Measurements from ENCODE around the gene CLRN3.

Gene CLRN3, protein sequence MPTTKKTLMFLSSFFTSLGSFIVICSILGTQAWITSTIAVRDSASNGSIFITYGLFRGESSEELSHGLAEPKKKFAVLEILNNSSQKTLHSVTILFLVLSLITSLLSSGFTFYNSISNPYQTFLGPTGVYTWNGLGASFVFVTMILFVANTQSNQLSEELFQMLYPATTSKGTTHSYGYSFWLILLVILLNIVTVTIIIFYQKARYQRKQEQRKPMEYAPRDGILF

DNA sequence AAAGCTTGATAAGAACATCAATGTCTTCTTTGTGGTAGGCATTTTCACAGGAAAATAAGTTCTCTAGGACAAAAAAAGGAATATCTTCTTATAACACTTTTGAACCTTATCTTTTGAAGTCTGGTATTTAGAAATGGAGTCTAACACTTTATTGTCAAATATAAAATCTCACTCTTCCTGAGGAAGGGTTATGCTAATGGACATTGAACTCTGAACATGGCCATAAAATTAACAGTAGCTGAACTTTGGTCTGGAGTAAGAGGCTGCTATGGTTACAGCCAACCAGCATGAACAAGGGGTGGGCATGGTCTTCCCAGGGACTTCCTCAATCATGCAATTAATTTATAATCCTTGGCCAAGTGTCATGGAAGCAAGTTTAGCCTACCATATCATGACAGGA, at the start of gene CLRN3:
Gene CLRN3, minus strand, starts transcription at position 199 of the 400 bp plus-strand sequence. Its CDS starts 157 bp downstream, at position 42.
- no peak for DNase-seq

DNA sequence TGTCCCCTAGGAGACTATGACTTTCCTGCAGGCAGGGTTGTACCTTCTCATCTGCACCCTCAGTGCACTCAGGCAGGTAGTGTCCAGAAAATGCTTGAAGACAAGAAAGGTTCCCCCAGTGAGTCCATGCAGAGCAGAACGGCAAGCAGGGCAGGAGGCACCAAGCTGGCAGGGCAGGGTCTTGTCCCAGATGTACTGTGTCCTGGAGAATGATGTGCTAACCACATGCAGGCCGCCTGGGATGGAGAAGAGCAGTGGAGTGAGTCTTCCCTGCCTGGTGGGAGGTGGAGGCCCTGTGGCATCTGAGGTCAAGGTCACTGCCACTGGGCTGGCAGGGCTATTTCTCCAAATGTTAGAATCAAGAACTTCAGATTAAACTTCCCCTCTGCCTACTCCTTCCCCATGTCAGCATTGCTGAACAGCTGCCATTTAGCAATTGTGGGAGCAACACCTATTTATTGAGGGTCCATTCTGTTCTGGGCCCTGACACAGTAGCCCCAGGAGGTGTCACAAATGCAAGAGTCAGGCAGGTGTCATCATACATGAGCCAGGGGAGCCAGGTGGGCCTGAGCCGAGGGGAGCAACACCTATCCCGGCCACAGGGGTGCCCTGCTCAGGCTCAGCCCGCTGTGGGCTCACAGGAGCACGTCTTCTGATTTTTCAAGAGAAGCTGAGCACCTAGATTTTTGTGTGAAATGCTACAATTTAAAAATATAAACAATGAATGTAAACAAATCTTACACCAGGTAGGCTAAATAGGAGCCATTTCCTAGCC, 48.3 kb upstream of the CLRN3 start:
- no peak for DNase-seq

DNA sequence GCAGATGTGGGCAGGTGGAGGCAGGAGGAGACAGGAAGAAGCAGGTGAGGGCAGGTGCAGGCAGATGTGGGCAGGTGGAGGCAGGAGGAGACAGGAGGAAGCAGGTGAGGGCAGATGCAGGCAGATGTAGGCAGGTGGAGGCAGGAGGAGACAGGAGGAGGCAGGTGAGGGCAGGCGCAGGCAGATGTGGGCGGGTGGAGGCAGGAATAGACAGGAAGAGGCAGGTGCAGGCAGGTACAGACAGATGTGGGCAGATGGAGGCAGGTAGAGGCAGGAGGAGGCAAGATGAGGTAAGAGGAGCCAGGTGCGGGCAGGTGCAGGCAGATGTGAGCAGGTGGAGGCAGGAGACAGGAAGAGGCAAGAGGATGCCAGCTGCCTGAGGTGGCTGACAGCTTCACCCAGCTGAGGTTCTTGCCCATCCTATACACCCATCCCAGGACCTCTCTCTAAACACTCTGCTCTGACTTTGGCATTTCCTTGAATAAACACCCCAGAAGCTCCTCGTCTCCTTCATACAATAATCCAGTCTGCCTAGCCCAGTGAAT, 47.1 kb upstream of the CLRN3 start:
- DNase-seq: no peak

DNA sequence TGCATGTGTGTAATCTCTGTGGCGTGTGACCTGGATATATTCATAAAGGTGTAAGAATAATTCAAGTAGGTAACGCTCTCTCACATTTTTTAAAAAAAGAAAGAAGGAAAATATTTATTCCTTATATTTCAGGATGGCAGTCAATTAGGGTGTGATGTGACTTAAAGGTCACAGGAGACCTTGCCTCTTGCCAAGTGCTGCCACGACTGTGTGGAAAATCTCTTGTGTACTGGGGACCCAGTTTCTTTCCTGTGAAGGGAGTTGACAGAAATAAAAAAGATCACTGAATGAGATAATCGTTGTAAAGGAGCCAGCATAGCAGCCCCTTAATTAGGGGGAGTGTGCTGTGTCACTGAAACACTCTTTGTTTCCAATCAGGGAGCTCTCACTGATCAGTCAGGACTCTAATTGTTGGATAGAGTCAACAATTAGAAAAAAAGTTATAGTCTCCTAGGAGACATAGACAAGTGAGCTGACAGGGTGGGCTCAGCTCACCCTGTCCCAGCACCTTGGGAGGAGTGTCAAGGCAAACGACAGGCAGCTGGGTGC, 45.2 kb upstream of the CLRN3 start:
- no peak for DNase-seq

DNA sequence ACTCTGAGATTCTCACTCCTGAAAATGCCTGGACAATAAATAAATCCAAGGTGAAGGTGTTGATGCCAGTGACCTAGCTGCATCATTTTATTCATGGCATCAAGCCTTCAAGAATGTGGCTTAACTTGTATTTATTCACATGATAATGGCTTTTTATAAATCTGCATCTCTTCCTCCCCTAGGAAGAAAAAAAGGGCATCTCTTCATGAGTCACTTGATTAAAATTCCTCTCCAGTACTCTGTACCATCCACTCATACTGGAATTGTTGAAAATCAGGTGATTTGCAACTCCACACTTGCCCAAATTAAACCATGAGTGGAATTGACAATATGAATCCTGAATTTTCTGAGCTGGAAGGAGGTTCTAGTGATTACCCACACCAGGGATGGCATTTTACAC, 44.3 kb upstream of the CLRN3 start:
- DNase-seq: no peak

DNA sequence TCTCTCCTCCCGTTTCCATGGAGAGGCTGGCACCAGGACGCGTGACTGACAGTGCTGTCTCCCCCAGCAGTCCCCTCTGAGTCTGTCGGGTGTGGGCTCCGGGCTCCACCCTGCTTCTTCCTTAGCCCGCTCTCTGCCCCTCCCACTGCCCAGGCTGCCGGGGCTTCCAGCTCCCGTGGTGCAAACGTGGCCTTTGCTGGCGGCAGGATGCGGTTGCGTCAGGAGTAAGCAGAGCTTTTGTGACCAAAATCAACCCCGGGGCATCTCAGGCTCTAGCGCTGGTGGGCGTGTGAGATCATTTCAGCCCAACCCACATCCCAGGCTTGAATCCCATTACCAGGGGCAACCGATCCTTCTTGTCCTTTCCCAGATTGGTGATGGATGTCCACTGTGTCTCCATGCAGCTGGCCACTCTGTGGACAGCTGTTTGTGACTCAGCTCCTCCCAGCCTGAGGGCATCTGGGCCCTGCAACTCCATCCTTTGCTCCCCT, 42.4 kb upstream of the CLRN3 start:
- no peak for DNase-seq

DNA sequence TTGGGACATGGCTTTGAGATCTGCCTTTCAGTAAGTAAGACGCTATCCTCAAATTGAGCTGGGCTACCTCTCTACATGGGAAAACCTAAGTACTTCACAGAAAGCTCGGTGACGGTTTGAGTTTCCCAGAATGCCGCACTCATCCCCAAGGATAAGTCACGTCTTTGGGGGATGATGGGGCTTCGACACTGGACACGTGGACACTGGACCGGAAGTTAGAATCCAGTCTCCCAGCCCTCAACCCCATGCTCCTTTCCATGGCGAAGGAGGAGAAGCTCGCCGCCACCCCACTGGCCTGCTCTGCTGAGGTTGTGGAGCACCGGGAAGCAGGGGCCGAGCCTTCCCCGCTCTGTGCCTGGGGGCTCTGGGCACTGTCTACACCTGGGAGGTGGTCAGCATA, 41.6 kb upstream of the CLRN3 start:
- DNase-seq: no peak

DNA sequence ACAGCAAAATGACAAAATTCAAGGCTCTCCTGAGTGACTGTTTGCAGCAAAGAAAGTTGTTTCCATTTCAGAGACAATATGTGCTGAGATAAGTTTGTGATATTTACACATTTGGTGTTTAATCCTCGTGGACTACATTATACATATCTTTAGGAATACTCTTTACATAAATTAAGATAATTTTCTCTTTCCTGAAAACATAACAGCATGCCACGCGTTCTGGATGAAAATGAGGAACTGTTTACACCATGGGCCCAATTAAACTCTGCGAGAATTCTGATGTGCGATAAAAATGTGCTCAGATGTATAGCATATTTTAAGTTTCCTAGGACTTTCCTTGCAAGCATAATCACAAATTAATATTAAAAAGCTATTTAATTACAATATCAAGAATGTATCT, 40.5 kb upstream of the CLRN3 start:
- DNase-seq: no peak

DNA sequence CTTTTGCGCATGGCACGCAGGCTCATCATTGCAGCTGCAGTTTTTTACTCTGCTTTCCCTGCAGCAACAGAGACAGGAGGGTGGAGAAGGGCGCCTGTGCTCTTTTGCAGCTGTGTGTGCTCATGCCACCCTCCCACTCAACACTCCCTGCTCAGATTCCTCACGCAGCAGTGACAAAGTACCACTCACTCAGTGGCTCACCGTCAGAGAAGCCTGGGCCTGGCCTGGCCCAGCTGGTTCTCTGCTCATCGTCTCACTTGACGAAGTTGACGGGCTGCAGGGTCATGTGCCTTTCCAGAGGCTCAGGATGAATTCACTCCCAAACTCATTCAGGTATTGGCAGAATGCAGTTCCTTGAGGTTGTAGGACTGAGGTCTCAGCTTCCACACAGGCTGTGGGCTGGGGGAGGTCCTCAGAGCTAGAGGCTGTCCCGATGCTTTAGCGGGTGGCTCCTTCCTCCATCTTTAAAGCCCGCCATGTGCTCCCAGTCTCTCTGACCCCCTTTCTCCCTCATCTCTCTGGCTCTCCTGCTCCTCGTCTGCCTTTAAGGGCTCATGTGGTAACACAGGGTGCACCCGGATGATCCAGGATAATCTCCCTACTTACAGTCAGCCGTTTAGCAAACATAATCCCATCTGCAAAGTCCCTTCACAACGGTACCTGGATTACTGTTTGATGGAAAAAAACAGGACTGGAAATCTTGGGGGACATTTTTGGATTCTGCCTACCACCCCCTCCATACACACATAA, 40.0 kb upstream of the CLRN3 start:
- DNase-seq: no peak

DNA sequence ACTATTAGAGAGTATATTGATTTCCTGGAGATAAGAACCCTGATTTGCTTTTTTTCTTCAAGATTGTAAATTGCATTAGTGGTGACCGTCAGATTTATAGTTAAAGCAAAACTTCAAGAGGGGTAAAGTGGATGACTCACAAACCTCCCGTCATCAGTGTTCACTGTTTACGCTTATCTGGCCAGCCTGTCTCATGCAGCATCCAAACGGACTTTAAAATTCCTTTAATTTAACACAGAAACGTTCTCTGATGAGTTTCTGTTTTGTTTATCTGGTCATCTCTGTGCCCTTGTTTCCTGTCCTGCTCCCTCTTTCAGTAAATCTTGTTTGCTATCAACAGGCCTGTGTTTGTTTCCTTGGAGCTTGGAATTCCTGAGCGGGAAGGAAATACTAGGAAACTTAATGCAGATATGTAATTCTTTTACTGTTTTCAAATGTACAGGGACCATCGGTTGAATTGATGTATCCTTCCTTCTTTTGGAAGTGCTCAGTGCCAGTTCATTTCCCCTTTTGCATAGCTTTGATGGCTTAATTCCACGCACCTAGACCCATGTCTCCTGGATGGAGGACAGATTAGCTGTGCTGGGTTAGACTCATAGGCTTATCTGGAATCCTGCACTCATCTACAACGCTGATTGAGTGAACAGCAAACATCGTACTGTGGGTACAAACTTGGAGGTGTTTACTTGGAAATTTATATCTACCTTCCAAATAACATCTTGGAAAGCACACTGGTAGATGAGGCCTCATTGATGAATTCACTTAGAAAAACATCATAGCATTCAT, 35.5 kb upstream of the CLRN3 start:
- no peak for DNase-seq

DNA sequence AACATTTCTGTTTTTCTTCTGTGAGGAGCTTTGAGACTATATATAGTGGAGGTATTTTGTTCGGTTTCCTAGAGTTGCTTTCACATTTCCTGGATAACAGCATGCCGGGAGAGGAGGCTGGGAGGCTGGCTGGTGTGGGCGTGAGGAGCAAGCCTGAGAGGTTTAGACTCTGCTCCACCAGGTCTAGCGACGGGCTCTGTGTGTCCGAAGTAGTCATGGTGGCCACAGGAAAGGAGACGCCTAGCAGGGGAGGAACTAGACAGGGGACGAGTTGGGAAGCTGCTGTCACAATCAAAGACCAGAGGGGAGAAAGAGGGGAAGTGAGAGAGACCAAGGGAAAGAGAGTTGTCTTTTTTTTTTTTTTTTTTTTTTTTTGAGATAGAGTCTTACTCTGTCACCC, 33.7 kb upstream of the CLRN3 start:
- no peak for DNase-seq

DNA sequence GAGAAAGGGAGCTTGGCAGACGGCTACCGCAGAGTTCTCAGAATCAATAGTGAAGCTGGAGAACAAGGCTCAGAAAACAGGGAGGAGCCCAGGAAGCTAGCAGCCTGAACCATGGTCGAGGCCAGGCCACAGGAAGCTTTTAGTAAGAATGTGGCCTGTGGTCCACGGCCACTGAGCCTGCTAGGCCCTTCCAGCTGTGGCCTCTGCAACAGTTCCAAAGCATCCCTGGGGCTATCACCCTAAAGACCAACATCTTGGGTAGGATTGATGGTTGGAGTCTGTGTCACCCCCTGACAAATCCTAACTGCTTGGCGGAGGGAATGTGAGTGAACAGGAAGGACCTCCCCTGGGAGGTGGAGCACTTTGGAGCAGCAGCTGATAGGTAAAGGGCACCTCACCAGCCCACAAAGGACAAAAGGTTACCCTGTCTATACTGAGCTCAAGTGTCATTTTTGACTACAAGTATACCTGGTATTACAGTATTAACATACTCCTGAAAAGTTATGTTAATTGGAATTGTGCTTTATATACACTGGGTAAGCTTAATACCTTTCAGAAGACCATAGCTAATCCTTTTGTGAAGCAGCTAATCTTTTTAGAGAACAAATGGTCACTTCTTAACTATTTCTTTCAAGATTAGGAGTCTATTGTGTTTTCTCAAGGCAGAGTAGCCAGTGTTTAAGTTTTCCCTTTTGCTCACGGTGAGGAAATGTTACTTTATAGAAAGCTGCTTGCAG, 32.9 kb upstream of the CLRN3 start:
- DNase-seq: no peak

DNA sequence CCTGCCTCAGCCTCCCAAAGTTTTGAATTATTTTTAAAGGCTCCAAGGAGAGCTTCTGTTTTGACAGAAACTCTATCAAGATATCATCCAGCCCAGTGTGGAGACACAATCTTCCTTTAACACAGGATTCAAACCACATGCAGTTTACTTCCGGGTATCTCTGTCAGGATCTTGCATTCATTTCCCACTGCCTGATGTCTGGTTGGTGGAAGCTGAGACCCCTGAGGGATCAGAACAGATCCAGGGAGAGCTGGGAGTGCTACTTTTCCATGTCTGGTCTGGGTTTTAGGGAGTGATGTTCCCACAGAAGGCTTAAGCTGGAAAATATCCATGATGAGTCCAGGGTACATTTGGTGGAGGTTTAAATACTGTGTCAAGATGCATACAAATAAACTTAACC, 30.9 kb upstream of the CLRN3 start:
- DNase-seq: no peak

DNA sequence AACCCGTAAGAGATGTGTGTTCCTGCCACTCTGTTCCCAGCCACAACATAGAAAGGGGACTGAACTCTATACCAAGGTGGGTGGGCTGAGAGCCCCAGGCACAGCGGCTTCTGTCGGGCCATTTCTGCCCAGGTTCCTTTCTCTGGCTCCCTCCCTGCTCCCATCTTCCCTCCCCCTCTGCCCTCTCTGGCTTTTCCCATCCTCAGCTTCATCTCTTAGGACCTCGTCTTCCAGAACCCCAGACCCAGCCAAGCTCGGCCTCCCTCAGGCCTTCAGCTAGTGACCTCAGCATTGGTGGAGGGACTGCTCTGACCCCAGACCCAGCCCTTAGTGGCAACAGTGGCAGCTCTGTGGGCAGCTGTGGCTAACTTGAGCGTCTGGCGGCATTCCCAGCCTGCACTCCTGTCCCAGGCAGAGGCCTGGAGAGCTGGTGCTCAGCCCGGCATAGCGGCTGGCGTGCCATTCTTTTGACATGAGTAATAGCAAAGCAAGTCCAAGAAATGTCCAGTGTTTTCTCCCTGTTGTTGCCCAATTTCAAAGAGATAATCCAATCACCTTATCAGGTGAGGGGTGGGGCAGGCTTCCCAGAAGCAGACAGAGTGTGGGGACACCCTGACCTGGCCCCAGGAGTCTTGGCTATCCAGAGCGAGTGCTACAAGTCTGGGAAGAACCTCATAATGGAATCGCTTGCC, 30.1 kb upstream of the CLRN3 start:
- DNase-seq: no peak

DNA sequence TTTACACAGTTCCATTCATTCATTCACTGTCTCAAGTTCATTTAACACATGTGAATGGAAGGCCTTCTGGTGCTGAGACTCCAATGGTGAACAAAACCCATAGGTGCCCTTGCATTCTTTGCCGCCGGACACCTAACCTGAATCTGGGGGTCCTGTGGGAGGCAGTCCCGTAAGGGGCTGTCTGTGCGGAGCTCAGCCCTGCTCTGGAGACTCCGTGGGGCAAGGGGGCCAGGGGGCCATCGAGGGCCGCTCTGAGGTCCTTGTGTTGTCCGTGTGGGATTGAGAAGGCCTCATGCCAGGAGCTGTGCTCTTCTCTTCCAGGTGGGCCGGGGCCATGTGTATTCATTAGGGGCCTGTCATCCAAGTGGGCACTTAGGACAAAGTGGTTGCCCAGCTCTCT, 29.5 kb upstream of the CLRN3 start:
- no peak for DNase-seq

DNA sequence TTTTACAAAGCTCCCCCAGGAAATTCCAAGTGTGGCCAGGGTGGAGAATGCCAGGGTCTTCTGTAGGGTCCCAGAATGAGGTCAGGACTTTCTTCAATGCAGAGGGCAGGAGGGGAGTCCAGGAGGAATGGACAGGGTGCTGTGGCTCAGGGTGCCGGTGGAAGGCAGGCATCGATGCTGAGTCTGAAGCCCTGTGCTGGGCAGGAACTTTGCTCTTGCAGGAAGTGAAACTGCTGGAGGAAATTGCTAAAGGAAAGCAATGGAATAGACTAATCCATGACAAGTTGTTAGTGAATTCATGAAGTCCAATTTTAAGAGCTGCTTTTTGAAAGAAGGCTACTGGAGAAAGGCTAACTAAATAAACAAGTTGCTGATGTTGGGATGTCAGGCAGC, 29.0 kb upstream of the CLRN3 start:
- no peak for DNase-seq

DNA sequence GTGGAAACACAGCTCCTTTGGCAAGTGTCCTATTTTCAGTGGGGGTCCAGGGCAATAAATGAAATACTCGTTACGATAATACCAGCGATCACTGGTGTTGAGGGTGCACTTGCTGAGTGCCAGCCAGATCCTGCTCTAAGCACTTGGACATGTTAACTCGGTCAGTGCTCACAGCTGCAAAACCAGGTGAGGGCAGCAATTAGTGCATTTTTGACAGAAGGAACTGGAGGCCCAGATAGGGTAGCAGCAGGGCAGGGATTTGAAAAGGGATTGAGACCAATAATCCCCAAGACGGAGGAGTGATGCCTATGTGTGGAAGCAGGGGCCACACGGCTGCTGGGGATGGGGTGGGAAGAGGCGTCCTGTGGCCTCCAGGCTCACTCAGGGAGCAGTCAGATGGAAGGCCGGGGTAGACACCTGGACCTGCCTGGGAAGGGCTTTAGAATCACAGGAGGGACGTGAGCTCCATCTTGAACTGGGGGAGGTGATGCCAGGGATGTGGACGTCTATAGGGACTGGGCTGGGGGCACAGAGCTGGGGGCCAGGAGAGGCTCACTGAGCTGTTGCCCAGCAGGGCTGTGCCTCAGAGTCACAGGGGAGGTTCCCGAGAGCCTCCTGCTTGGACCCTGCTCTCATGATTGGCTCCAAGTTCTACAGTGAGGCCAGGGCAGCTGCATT, 28.5 kb upstream of the CLRN3 start:
- DNase-seq: no peak

DNA sequence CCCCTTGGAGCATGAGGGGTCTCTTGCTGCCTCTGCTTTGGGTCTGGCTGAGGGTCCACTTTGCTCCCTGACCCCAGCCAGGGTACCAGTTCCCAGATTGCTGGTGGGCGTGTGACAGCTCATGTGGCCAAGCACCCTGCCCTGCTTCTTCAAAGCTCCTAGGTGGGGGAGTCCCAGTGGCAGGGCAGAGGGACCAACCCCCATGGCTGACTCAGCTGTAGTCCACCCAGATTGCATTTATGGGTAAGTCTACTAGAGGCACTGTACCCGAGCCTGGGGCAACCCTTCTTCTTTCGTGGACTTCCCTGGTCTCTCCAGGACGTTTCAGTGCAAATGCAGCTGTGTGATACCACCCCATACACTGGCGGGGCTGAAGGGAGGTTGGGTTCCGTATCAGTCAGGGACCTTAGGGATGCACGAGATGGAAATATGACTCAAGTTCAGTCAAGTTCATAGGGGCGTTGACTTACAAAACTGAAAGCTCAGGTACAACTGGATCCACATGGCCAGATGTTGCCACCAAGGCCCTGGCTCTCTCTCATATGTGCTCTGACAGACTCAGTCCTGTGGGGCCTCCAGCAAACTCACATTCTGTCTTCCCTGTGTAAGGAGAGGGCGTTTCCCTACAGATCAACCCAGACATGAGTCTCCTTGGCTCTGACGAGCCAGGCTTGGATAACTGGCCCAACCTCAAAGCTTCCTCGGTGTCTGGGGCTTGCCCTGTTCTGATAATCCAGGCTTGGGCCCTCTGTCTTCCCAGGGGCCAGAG, 27.7 kb upstream of the CLRN3 start:
- DNase-seq: no peak

DNA sequence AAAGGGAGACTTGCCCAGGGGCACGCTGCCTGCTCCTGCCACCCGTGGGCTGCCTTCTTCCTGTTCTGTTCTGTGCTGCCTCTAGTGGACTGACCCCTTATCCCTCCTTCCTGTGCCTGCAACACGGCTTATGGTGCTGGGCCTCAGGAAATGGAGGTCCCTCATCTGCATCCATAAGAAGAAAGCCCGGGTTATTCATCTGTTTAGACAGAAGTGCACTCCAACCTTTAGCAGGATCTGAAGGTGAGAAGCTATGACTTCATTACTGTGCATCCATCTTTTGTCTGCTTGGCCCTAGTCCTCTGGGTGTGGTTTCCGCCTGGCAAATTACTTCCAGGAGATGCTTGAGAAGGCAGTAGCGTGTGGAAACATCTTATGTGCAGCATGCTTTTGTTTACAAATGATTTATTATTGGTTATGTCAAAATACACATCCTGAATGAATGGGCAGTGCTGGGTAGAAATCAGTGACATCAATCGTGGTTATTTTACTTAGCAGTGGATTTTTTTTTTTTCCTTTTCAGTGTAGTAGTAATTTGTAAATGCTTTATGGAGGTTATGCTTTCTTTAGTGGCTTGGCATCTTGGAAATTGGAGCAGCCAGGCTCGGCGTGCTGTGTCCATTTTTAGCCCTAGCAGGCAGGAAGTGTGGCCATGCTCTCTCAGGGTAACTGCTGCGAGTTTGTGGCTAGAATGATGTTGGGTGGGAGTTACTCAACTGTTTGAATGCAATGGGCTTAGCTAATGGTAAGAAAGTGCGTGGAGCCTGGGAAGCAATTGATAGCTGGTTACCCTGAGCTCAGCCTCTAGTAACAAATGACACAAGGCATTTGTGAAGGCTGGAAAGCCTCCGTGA, 26.9 kb upstream of the CLRN3 start:
- DNase-seq: no peak
